ENCODE measurements around the gene ENTPD8. TPM values are rescaled to one million over a fixed set of nuclear protein-coding genes. Genes with fewer than 3 reads are reported as not detected.
A peak's percentile ranks its signal among the peaks of the same experiment; 100 is the strongest.

The ENTPD8 gene
- total RNA-seq, 1 donor from 2014 or later = not detected

DNA sequence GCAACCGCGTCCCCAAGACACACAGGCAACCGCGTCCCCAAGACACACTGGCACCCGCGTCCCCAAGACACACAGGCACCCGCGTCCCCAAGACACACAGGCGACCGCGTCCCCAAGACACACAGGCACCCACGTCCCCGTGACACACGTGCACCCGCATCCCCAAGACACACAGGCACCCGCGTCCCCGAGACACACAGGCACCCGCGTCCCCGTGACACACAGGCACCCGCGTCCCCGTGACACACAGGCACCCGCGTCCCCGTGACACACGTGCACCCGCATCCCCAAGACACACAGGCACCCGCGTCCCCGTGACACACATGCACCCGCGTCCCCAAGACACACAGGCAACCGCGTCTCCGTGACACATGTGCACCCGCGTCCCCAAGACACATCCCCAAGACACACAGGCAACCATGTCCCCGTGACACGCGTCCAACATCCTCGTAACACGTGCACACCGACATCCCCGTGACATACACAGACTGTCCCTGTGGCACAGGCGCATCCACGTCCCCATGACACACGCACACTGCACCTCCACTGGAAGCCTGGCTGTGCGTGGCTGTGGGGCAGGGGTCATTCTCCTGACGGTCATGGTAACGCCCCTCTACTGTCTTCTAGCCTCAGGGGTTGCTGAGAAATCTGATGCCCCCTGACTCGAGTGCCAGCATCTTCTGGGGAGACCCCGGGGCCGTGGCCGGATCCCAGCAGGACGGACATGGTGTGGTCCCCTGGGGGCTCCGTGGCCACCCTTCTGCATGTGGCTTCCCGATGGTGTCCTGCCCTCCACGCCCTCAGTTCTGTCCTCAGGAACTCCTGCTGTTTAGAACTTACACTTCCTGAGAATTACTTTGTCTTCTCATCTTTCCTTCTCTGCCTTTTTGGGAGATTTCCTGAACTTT, 42.3 kb downstream of the ENTPD8 start:
- H3K27me3 ChIP-seq = no peaks in the 10 kb centered on the region
- Mint-ChIP-seq H3K4me3 (no peak overlapping the region), H3K36me3 (peaks cover 24% of the 10 kb centered on the region), H3K4me1 (peaks cover 3% of the 10 kb centered on the region), H3K27ac (no peak overlapping the region), H3K27me3 (ENCODE audit: insufficient read depth, low read depth) (peaks cover 5% of the 10 kb centered on the region), H3K9me3 (peaks cover 20% of the 10 kb centered on the region)
- no peaks in the 10 kb centered on the region for H3K36me3 ChIP-seq
- peak; percentile 0 for DNase-seq (ENCODE audit: low spot score)
- no peaks in the 10 kb centered on the region for H3K9me3 ChIP-seq (ENCODE audit: low read depth)
- H2AFZ ChIP-seq (replicated peaks) = no peak overlapping the region
- no peak overlapping the region for H3K27ac ChIP-seq
- H3K79me2 ChIP-seq (ENCODE audit: low read depth) = no peaks in the 10 kb centered on the region
- H3K4me1 ChIP-seq = no peaks in the 10 kb centered on the region
- H4K20me1 ChIP-seq (ENCODE audit: low read depth) = no peaks in the 10 kb centered on the region
- no peak for TF ChIP-seq EZH2 (IDR thresholded peaks at IDR 0.05)
- TF ChIP-seq EZH2phosphoT487 (IDR thresholded peaks at IDR 0.05) = no peak
- TF ChIP-seq, protein P1, sequence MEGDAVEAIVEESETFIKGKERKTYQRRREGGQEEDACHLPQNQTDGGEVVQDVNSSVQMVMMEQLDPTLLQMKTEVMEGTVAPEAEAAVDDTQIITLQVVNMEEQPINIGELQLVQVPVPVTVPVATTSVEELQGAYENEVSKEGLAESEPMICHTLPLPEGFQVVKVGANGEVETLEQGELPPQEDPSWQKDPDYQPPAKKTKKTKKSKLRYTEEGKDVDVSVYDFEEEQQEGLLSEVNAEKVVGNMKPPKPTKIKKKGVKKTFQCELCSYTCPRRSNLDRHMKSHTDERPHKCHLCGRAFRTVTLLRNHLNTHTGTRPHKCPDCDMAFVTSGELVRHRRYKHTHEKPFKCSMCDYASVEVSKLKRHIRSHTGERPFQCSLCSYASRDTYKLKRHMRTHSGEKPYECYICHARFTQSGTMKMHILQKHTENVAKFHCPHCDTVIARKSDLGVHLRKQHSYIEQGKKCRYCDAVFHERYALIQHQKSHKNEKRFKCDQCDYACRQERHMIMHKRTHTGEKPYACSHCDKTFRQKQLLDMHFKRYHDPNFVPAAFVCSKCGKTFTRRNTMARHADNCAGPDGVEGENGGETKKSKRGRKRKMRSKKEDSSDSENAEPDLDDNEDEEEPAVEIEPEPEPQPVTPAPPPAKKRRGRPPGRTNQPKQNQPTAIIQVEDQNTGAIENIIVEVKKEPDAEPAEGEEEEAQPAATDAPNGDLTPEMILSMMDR (IDR thresholded peaks at IDR 0.05) = no peak
- no peak overlapping the region for H3K4me2 ChIP-seq
- no peaks in the 10 kb centered on the region for H3F3A ChIP-seq (ENCODE audit: low read depth)
- H3K9ac ChIP-seq = no peak overlapping the region
- H3K4me3 ChIP-seq = no peak overlapping the region

DNA sequence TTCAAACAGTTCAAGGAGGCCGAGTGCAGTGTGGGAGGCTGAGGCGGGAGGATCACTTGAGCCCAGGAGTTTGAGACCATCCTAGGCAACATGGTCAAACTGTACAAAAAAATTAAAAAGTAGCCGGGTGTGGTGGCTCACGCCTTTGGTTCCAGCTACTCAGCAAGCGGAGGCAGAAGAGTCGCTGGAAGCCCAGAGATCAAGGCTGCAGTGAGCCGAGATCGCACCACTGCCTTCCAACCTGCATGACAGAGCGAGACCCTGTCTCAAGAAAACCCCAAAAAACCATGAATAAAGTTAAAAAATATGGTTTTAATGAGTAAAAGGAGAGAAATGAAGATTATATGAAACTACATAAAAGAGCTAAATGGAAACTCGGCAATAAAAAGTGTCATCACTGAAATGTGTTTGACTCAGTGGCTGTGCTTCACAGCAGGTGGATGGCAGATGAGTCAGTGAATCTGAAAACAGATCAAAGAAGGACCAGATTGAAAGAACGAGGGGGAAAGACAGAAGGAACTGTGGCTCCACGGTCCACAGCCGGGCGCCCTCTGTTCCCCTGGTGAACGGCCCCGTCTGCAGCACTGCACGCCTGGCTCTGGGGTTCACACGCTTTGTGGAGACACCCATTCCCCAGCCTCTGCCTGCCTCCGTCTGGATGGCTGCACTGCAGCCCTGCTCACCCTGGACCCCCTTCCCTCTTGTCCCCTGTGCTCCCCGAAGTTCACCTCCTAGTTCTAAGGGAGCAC, 43.3 kb downstream of the ENTPD8 start:
- no peak overlapping the region for H3K4me3 Mint-ChIP-seq
- peaks cover 3% of the 10 kb centered on the region for H3K4me1 Mint-ChIP-seq
- H3K9me3 ChIP-seq (ENCODE audit: low read depth) = no peaks in the 10 kb centered on the region
- H3K4me3 ChIP-seq = no peak overlapping the region
- H3K4me1 ChIP-seq = no peaks in the 10 kb centered on the region
- peak; percentile 1 for DNase-seq (ENCODE audit: low spot score)
- no peak overlapping the region for H2AFZ ChIP-seq (replicated peaks)
- no peaks in the 10 kb centered on the region for H3K36me3 ChIP-seq
- no peaks in the 10 kb centered on the region for H4K20me1 ChIP-seq (ENCODE audit: low read depth)
- H3K9ac ChIP-seq = no peak overlapping the region
- H3K79me2 ChIP-seq (ENCODE audit: low read depth) = no peaks in the 10 kb centered on the region
- no peak for TF ChIP-seq EZH2 (IDR thresholded peaks at IDR 0.05)
- TF ChIP-seq, protein P1 (IDR thresholded peaks at IDR 0.05) = no peak
- no peak for TF ChIP-seq EZH2phosphoT487 (IDR thresholded peaks at IDR 0.05)
- no peak overlapping the region for H3K4me2 ChIP-seq
- peaks cover 20% of the 10 kb centered on the region for H3K9me3 Mint-ChIP-seq
- H3F3A ChIP-seq (ENCODE audit: low read depth) = no peaks in the 10 kb centered on the region
- no peak overlapping the region for H3K27ac Mint-ChIP-seq
- H3K36me3 Mint-ChIP-seq = peaks cover 24% of the 10 kb centered on the region
- peaks cover 5% of the 10 kb centered on the region for H3K27me3 Mint-ChIP-seq (ENCODE audit: insufficient read depth, low read depth)
- no peak overlapping the region for H3K27ac ChIP-seq
- no peaks in the 10 kb centered on the region for H3K27me3 ChIP-seq

- H3K4me3 Mint-ChIP-seq = no peak overlapping the region
- peaks cover 12% of the 10 kb centered on the region for H3K9me3 Mint-ChIP-seq
- no peaks in the 10 kb centered on the region for H3K4me1 ChIP-seq
- no peaks in the 10 kb centered on the region for H3K79me2 ChIP-seq (ENCODE audit: low read depth)
- H3K27ac ChIP-seq = no peak overlapping the region
- H3K9ac ChIP-seq = no peak overlapping the region
- no peaks in the 10 kb centered on the region for H3F3A ChIP-seq (ENCODE audit: low read depth)
- no peak overlapping the region for H3K27ac Mint-ChIP-seq
- peaks cover 16% of the 10 kb centered on the region for H3K36me3 Mint-ChIP-seq
- no peaks in the 10 kb centered on the region for H4K20me1 ChIP-seq (ENCODE audit: low read depth)
- TF ChIP-seq EZH2phosphoT487 (IDR thresholded peaks at IDR 0.05) (no peak), EZH2 (IDR thresholded peaks at IDR 0.05) (no peak)
- TF ChIP-seq, protein P1 (IDR thresholded peaks at IDR 0.05) = no peak
- peaks cover 6% of the 10 kb centered on the region for H3K27me3 Mint-ChIP-seq (ENCODE audit: insufficient read depth, low read depth)
- no peaks in the 10 kb centered on the region for H3K9me3 ChIP-seq (ENCODE audit: low read depth)
- no peak overlapping the region for H3K4me2 ChIP-seq
- no peaks in the 10 kb centered on the region for H3K27me3 ChIP-seq
- H3K36me3 ChIP-seq = no peaks in the 10 kb centered on the region
- DNase-seq (ENCODE audit: low spot score) = peak; percentile 0
- peaks cover 3% of the 10 kb centered on the region for H3K4me1 Mint-ChIP-seq
- H3K4me3 ChIP-seq = no peak overlapping the region
- H2AFZ ChIP-seq (replicated peaks) = no peak overlapping the region
These were observed 44.4 kb downstream of the ENTPD8 start for GRCh38 chr9:137396634-137397367.

Measured in neural progenitor cell (in vitro differentiated cells).